Thoracic aorta (tissue), 2 donors: ENCODE measurements around the gene CASQ2. TPM values are rescaled to one million over a fixed set of nuclear protein-coding genes. Genes with fewer than 3 reads are reported as not detected.

Source experiments
- ATAC-seq: fragments of 150-250 bp; one replicate; pipeline ENCODE4 v1.8.0; 2017; ENCODE audit warnings: low read depth; ENCODE audit not compliant: insufficient number of reproducible peaks, low FRiP score
- DNase-seq: peaks from one replicate; pipeline ENCODE4 v3.0.0-alpha.2; 2020; ENCODE audit warnings: low spot score
- H3K27ac ChIP-seq, 2 donors: fragments of 200-600 bp; sonication (generic); 1 replicate in 1 of 2; 2 replicates in 1 of 2; pipeline ENCODE4 v1.5.1; 2016; ENCODE audit warnings: mild to moderate bottlenecking in 2 of 2, moderate library complexity in 2 of 2
- H3K27me3 ChIP-seq: fragments of 200-600 bp; sonication (generic); replicated peaks from 2 replicates; pipeline ENCODE4 v1.6.0; 2016; ENCODE audit warnings: mild to moderate bottlenecking; ENCODE audit not compliant: insufficient read depth
- H3K36me3 ChIP-seq: fragments of 200-600 bp; sonication (generic); one replicate; pipeline ENCODE4 v1.5.1; 2016
- H3K4me1 ChIP-seq, 2 donors: fragments of 200-600 bp; sonication (generic); 1 replicate in 1 of 2; 2 replicates in 1 of 2; pipeline versions ENCODE4 v1.5.1 to v1.6.0; 2016; ENCODE audit warnings: low read depth in 2 of 2, mild to moderate bottlenecking in 1 of 2; ENCODE audit not compliant: control insufficient read depth in 1 of 2
- H3K4me3 ChIP-seq: fragments of 200-600 bp; sonication (generic); 2 replicates; pipeline ENCODE4 v1.5.1; 2016; ENCODE audit warnings: mild to moderate bottlenecking
- H3K9me3 ChIP-seq: fragments of 200-600 bp; sonication (generic); 2 replicates; pipeline ENCODE4 v1.5.1; 2016
- CTCF ChIP-seq: fragments of 200-600 bp; sonication (generic); IDR thresholded peaks from one replicate; pipeline ENCODE4 v1.5.1; 2019; ENCODE audit warnings: antibody characterized with exemption
- total RNA-seq, 2 donors: library from RNA; depleted of rRNA; stranded (reverse); fragments of >200 nt; gene quantifications; one replicate each; pipeline versions ENCODE4 v1.1.0 to v1.2.3, GENCODE V29; 2016

Gene CASQ2
- total RNA-seq, 2 donors from 2014 or later, result 6.6 to 12.5 TPM

DNA sequence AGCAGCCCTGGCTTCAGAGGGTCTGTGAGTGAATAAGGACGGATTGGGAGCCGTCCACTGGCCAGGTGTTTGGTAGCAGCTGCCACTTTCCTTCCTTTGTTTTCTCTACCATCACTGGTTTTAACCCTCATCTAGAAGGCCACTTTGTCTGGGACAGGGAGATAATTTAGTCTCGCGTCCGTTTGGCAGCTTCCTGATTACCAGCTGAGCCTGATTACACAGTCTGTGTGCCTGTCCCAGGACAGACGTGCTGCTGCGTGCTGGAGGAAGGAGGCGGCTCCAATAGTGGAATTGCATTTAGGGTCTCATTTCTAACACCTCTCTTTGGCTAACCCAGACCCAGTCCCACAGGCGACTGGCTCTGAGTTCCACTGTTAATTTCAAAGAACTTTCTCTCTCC, 24.6 kb upstream of the CASQ2 start:
- Histone ChIP-seq H3K27ac (no peak overlapping the region), H3K4me1 (no peaks in the 10 kb centered on the region), H3K27me3 (no peaks in the 10 kb centered on the region), H3K36me3 (no peaks in the 10 kb centered on the region), H3K4me3 (no peak overlapping the region), H3K9me3 (no peaks in the 10 kb centered on the region)
- ATAC-seq, result no peak
- TF ChIP-seq CTCF, result no peak
- DNase-seq, result no peak

GRCh38 chr1:115791816-115792215, 23.3 kb upstream of the CASQ2 start:
- ATAC-seq, result no peak
- no peaks in the 10 kb centered on the region for H3K36me3 ChIP-seq
- no peaks in the 10 kb centered on the region for H3K27me3 ChIP-seq
- peaks cover 7% of the 10 kb centered on the region for H3K9me3 ChIP-seq
- H3K4me1 ChIP-seq, result no peaks in the 10 kb centered on the region
- no peak overlapping the region for H3K4me3 ChIP-seq
- no peak for TF ChIP-seq CTCF
- H3K27ac ChIP-seq, result no peak overlapping the region
- no peak for DNase-seq

- no peak overlapping the region for H3K27ac ChIP-seq
- no peaks in the 10 kb centered on the region for H3K36me3 ChIP-seq
- H3K9me3 ChIP-seq, result peaks cover 7% of the 10 kb centered on the region
- H3K27me3 ChIP-seq, result no peaks in the 10 kb centered on the region
- no peak for ATAC-seq
- DNase-seq, result no peak
- no peaks in the 10 kb centered on the region for H3K4me1 ChIP-seq
- H3K4me3 ChIP-seq, result no peak overlapping the region
- TF ChIP-seq CTCF, result no peak
These were observed 22.3 kb upstream of the CASQ2 start for GRCh38 chr1:115790846-115791245.

- Histone ChIP-seq H3K27ac (no peak overlapping the region), H3K4me1 (no peaks in the 10 kb centered on the region), H3K36me3 (no peaks in the 10 kb centered on the region), H3K27me3 (no peaks in the 10 kb centered on the region), H3K4me3 (no peak overlapping the region), H3K9me3 (peaks cover 7% of the 10 kb centered on the region)
- ATAC-seq (no peak), DNase-seq (no peak)
- TF ChIP-seq CTCF, result no peak
These were observed 21.8 kb upstream of the CASQ2 start for GRCh38 chr1:115790356-115790755.

GRCh38 chr1:115783311-115783710, 14.8 kb upstream of the CASQ2 start:
- no peak for TF ChIP-seq CTCF
- no peak for ATAC-seq
- no peak for DNase-seq
- H3K4me1 ChIP-seq, result no peaks in the 10 kb centered on the region
- H3K27ac ChIP-seq, result no peak overlapping the region
- H3K9me3 ChIP-seq, result peaks cover 7% of the 10 kb centered on the region
- no peak overlapping the region for H3K4me3 ChIP-seq
- H3K27me3 ChIP-seq, result no peaks in the 10 kb centered on the region
- no peaks in the 10 kb centered on the region for H3K36me3 ChIP-seq
